K562 (cell line): Measurements from ENCODE around the gene PHF20. TPM values are rescaled to one million over a fixed set of nuclear protein-coding genes. Genes with fewer than 3 reads are reported as not detected.

Experiments used
- ATAC-seq: fragments of 200-7000 bp; cut with Tn5 transposase; 3 replicates; pipeline ENCODE4 v1.9.1; 2020; ENCODE audit warnings: moderate library complexity
- BruUV-seq: library from RNA; stranded (reverse); fragments of 400-500 nt; replicated peaks from 2 replicates; lab custom pipeline; 2021; lab: Mats Ljungman, UMichigan
- CTCF ChIA-PET: fragments of 300-600 bp; formaldehyde crosslinking; extraction: SDS; loops from one replicate; lab custom pipeline; 2021; ENCODE audit warnings: low intra/inter-chr PET ratio; lab: Yijun Ruan, JAX
- POLR2A ChIA-PET: fragments of 300-600, 350-650 bp; sonication (Branson Sonifier 250); formaldehyde crosslinking; extraction: SDS; loops from one replicate; lab custom pipeline; 2021; ENCODE audit warnings: antibody characterized with exemption, inconsistent platforms; lab: Yijun Ruan, JAX
- DNase-seq, 4 experiments: peaks; one replicate each; pipeline versions ENCODE4 v3.0.0 to v3.0.0-alpha.2; 2011 to 2018; ENCODE audit warnings: low spot score in 3 of 4, mixed read lengths in 3 of 4; ENCODE audit errors: extremely low read depth in 1 of 4
- FAIRE-seq: peaks from 2 replicates; lab custom pipeline; 2011; peaks lifted over from hg19 to GRCh38; lab: Jason Lieb, UNC
- H2AFZ ChIP-seq: 2 replicates; pipeline ENCODE4 v1.6.0; 2011; ENCODE audit warnings: low read depth, low read length, control low read depth, inconsistent platforms
- H3K27ac ChIP-seq: fragments of 200-600 bp; 3 replicates; pipeline ENCODE4 v1.8.0; 2011; ENCODE audit warnings: low read depth, mild to moderate bottlenecking, control low read depth, inconsistent platforms, low read length, moderate library complexity, mixed read lengths; ENCODE audit errors: extremely low read depth
- H3K27me3 ChIP-seq, 2 experiments: fragments of 300-600 bp in 1 of 2; 2 replicates in 1 of 2; 3 replicates in 1 of 2; pipeline versions ENCODE4 v1.6.0 to v1.8.0; 2011; ENCODE audit warnings: inconsistent platforms in 2 of 2, low read length in 2 of 2, mild to moderate bottlenecking in 1 of 2, mixed read lengths in 1 of 2, moderate library complexity in 1 of 2; ENCODE audit not compliant: control insufficient read depth in 2 of 2, insufficient read depth in 2 of 2
- H3K36me3 ChIP-seq: fragments of 300-600 bp; 3 replicates; pipeline ENCODE4 v1.8.0; 2011; ENCODE audit warnings: mild to moderate bottlenecking, low read length, inconsistent platforms; ENCODE audit not compliant: control insufficient read depth, insufficient read depth
- H3K4me1 ChIP-seq, 2 experiments: fragments of 200-600 bp in 1 of 2; replicated peaks in 1 of 2; 2 replicates in 1 of 2; 3 replicates in 1 of 2; pipeline versions ENCODE4 v1.5.1 to v1.8.0; 2011; ENCODE audit warnings: inconsistent platforms in 2 of 2, low read length in 2 of 2, mild to moderate bottlenecking in 1 of 2, mixed read lengths in 1 of 2, moderate library complexity in 1 of 2; ENCODE audit not compliant: control insufficient read depth in 2 of 2, insufficient read depth in 2 of 2
- H3K4me2 ChIP-seq: 2 replicates; pipeline ENCODE4 v1.6.1; 2011; ENCODE audit warnings: low read length, control low read depth, inconsistent platforms, mixed read lengths; ENCODE audit not compliant: insufficient read depth
- H3K4me3 ChIP-seq: fragments of 200-600 bp; sonication (generic), shearing (Covaris generic); 2 replicates; pipeline ENCODE4 v1.5.1; 2016; ENCODE audit warnings: control low read depth, inconsistent platforms
- H3K79me2 ChIP-seq: fragments of 200-600 bp; 3 replicates; pipeline ENCODE4 v1.8.0; 2011; ENCODE audit warnings: low read length, inconsistent platforms; ENCODE audit not compliant: control insufficient read depth, insufficient read depth
- H3K9ac ChIP-seq, 2 experiments: 2 replicates each; pipeline versions ENCODE4 v1.6.0 to v1.6.1; 2011; ENCODE audit warnings: low read depth in 2 of 2, low read length in 2 of 2, control low read depth in 1 of 2, inconsistent platforms in 1 of 2, mild to moderate bottlenecking in 1 of 2, mixed read lengths in 1 of 2; ENCODE audit not compliant: insufficient read depth in 1 of 2
- H3K9me1 ChIP-seq: one replicate; pipeline ENCODE4 v1.6.0; 2011; ENCODE audit warnings: inconsistent platforms, mild to moderate bottlenecking, low read length, moderate library complexity; ENCODE audit not compliant: control insufficient read depth, insufficient read depth
- H3K9me3 ChIP-seq: replicated peaks from 2 replicates; pipeline ENCODE4 v1.5.1; 2011; ENCODE audit warnings: low read depth, low read length, inconsistent platforms; ENCODE audit not compliant: control insufficient read depth, insufficient read depth
- H4K20me1 ChIP-seq: replicated peaks from 2 replicates; pipeline ENCODE4 v1.6.1; 2011; ENCODE audit warnings: low read length, inconsistent platforms, mixed read lengths; ENCODE audit not compliant: control insufficient read depth, insufficient read depth
- BRCA1 ChIP-seq, 2 experiments: fragments of 450-650 bp in 1 of 2; sonication (generic) in 1 of 2; formaldehyde crosslinking in 1 of 2; IDR thresholded peaks; 2 replicates each; pipeline versions ENCODE4 v1.5.0 to v1.6.1; 2017 to 2020; ENCODE audit warnings: mild to moderate bottlenecking in 1 of 2, missing genetic modification reagents in 1 of 2
- ESRRB ChIP-seq: fragments of 250-450 bp; sonication (Bioruptor Pico); IDR thresholded peaks from 2 replicates; pipeline ENCODE4 v1.5.0; 2020; ENCODE audit warnings: mild to moderate bottlenecking, moderate library complexity, borderline replicate concordance
- WGBS: fragments of 100-300 bp; shearing (Covaris generic); methylation state at CpG from one replicate; pipeline ENCODE4 v1.1.6; 2016; ENCODE audit warnings: low coverage, mixed read lengths; ENCODE audit not compliant: insufficient coverage; ENCODE audit errors: missing lambda C conversion rate; 5-methylcytosine and 5-hydroxymethylcytosine counted together
- in situ Hi-C: fragments of 300-500 bp; cut with MboI; formaldehyde crosslinking; loops from 4 replicates; pipeline ENCODE4 v1.15.0; 2018; ENCODE audit warnings: inconsistent platforms, mixed read lengths
- intact Hi-C: fragments of 100-400 bp; cut with micrococcal nuclease; formaldehyde crosslinking; loops from 2 replicates; pipeline ENCODE4 v1.14.2; 2022
- polyA plus RNA-seq, 8 experiments: library from polyadenylated mRNA; depleted of rRNA in 4 of 8; stranded (reverse) in 5 of 8; unstranded in 3 of 8; fragments of >200 nt; fragmentation: Nextera tagmentation in 2 of 8; fragmentation: Illumina TruSeq in 1 of 8; extraction: Ambion mirVana in 2 of 8; extraction: Trizol in 1 of 8; gene quantifications; 2 replicates each; pipeline versions ENCODE4 v1.2.1 to v1.2.3, GENCODE V29; 2011 to 2014; ENCODE audit warnings: inconsistent platforms in 1 of 8, missing spikeins in 1 of 8
- total RNA-seq, 7 experiments: library from RNA; depleted of rRNA in 6 of 7; stranded (reverse); fragments of >200 nt in 6 of 7; fragmentation: Illumina TruSeq in 2 of 7; extraction: Trizol in 2 of 7; gene quantifications; 2 replicates each; pipeline versions ENCODE4 v1.2.1 to v1.2.3, GENCODE V29; 2011 to 2021; ENCODE audit warnings: low replicate concordance in 1 of 7
- TF ChIP-seq, protein P1 (sequence below), 3 experiments: IDR thresholded peaks in 2 of 3; conservative IDR thresholded peaks in 1 of 3; 2 replicates each; pipeline ENCODE4 v1.5.1; 2011 to 2012; ENCODE audit warnings: low read length in 3 of 3, mild to moderate bottlenecking in 3 of 3, control low read depth in 2 of 3, improper control_type of control experiment in 1 of 3, inconsistent platforms in 1 of 3, low read depth in 1 of 3, mixed read lengths in 1 of 3, moderate library complexity in 1 of 3; ENCODE audit not compliant: insufficient read depth in 2 of 3

The PHF20 gene
- total and polyA plus RNA-seq, 9 of the 15 experiments (the other 6 are each of a cell fraction or from before 2014, with no cell fraction given): 49.9 to 196 (median 70.7) TPM

DNA sequence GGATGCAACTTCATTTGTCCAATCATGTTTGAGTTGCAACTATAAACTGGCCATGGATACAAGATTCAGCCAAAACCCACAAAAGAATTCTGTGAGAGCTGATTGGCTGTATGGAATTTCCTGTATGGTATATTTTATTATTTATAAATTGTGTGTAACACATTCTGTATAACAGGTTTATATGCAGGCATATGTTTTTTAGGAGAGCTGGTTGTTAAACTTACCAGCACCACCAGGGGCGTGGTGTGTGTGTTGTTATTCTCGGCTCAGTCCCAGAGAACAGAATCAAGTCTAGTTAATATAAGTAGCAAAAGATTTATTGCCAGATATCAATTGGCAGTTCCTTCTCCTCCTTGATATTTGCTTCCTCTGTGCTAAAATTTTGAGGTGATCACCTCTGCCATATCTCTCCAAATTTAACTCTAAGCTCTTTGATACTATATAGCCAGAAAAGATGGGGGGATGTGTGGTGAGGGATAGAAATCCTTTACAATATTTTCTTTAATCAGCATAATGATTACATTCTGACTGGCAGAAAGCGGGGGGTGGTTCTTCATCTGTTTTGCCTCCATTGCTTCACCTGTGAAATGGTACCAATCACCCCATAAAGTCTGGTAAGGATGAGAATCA, 219.4 kb downstream of the PHF20 start:
- Histone ChIP-seq H3K9me3 (no peaks in the 10 kb centered on the region), H3K4me3 (no peak overlapping the region), H3K36me3 (no peaks in the 10 kb centered on the region), H3K9ac (no peak overlapping the region), H3K27ac (no peak overlapping the region), H3K9me1 (no peaks in the 10 kb centered on the region), H3K4me1 (no peaks in the 10 kb centered on the region; a peak in 1 of 5 replicates), H3K79me2 (no peaks in the 10 kb centered on the region), H3K27me3 (no peaks in the 10 kb centered on the region; a peak in 2 of 5 replicates), H2AFZ (no peak overlapping the region), H3K4me2 (no peak overlapping the region), H4K20me1 (no peaks in the 10 kb centered on the region)
- ChIA-PET POLR2A (interaction anchor here (0.6 to 1.6 kb wide), 7 partner anchors 9 to 249 kb away, joined by 3 to 4 read pairs (median 3); partner anchors contain the start of genes RBM39 and SCAND1), CTCF (interaction anchor here (7.9 kb wide), 1 partner anchor 146 kb away, joined by 205 read pairs; no protein-coding TSS in a partner anchor)
- BruUV-seq: no TSS peak
- intact Hi-C loops (no loop called here), in situ Hi-C loops (loop anchor here (25.0 kb wide), 1 partner anchor 446 kb away; no protein-coding TSS in a partner anchor)
- peak; percentile 44 to 50 (median 48) for DNase-seq
- FAIRE-seq: peak; percentile 67
- peak; percentile 60; the same call in 2 of the 3 replicates for ATAC-seq
- TF ChIP-seq, protein P1, sequence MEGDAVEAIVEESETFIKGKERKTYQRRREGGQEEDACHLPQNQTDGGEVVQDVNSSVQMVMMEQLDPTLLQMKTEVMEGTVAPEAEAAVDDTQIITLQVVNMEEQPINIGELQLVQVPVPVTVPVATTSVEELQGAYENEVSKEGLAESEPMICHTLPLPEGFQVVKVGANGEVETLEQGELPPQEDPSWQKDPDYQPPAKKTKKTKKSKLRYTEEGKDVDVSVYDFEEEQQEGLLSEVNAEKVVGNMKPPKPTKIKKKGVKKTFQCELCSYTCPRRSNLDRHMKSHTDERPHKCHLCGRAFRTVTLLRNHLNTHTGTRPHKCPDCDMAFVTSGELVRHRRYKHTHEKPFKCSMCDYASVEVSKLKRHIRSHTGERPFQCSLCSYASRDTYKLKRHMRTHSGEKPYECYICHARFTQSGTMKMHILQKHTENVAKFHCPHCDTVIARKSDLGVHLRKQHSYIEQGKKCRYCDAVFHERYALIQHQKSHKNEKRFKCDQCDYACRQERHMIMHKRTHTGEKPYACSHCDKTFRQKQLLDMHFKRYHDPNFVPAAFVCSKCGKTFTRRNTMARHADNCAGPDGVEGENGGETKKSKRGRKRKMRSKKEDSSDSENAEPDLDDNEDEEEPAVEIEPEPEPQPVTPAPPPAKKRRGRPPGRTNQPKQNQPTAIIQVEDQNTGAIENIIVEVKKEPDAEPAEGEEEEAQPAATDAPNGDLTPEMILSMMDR (IDR thresholded peaks at IDR 0.05 in 2 of 3, conservative IDR thresholded peaks at IDR 0.05 in 1 of 3; ENCODE audit: insufficient read depth in 2 of 3, low read depth in 1 of 3, low read length in 3 of 3): peak; percentile 46 to 54 (median 50); a peak in 5 of 6 replicates
- TF ChIP-seq BRCA1 (IDR thresholded peaks at IDR 0.05) (no peak), BRCA1 (CRISPR knock-in tag; IDR thresholded peaks at IDR 0.05) (no peak), ESRRB (no peak)
- WGBS: 4% methylated on average over 3 of the region's 3 CpGs
